ENCODE results near the gene PLD1.

GRCh38 chr3:171806200-171807128, 3.8 kb downstream of the PLD1 start:
- TF ChIP-seq CTCF (IDR thresholded peaks at IDR 0.05): no peak
- no peak for TF ChIP-seq EP300 (IDR thresholded peaks at IDR 0.05)
